Uterus (tissue), 4 donors: ENCODE measurements around the gene BBLN. TPM values are rescaled to one million over a fixed set of nuclear protein-coding genes. Genes with fewer than 3 reads are reported as not detected.

Source experiments
- DNase-seq, 2 donors: peaks; one replicate each; pipeline ENCODE4 v3.0.0-alpha.2; 2019 to 2020
- H3K27ac ChIP-seq, 2 donors: fragments of 200-600 bp; sonication (generic); 1 replicate in 1 of 2; 2 replicates in 1 of 2; pipeline ENCODE4 v1.5.1; 2016 to 2018
- H3K27me3 ChIP-seq, 2 donors: fragments of 200-600 bp; sonication (generic); one replicate each; pipeline ENCODE4 v1.5.1; 2018 to 2019; ENCODE audit warnings: control low read depth in 1 of 2
- H3K36me3 ChIP-seq, 2 donors: fragments of 200-600 bp; sonication (generic); one replicate each; pipeline ENCODE4 v1.5.1; 2019; ENCODE audit warnings: control low read depth in 1 of 2
- H3K4me1 ChIP-seq, 2 donors: fragments of 200-600 bp; sonication (generic); one replicate each; pipeline ENCODE4 v1.5.1; 2018 to 2019; ENCODE audit warnings: control low read depth in 1 of 2
- H3K4me3 ChIP-seq, 2 donors: fragments of 200-600 bp; sonication (generic); 1 replicate in 1 of 2; 2 replicates in 1 of 2; pipeline ENCODE4 v1.5.1; 2018 to 2019; ENCODE audit warnings: mild to moderate bottlenecking in 1 of 2
- H3K9me3 ChIP-seq, 2 donors: fragments of 200-600 bp; sonication (generic); one replicate each; pipeline ENCODE4 v1.5.1; 2019; ENCODE audit warnings: control low read depth in 1 of 2
- CTCF ChIP-seq, 4 experiments: fragments of 200-600 bp in 2 of 4; fragments of 450-650 bp in 2 of 4; sonication (generic) in 2 of 4; IDR thresholded peaks; one replicate each; pipeline ENCODE4 v1.5.1; 2016 to 2019; ENCODE audit warnings: antibody characterized with exemption in 4 of 4, mild to moderate bottlenecking in 2 of 4, moderate library complexity in 1 of 4
- POLR2A ChIP-seq, 2 donors: fragments of 450-650 bp; IDR thresholded peaks; one replicate each; pipeline ENCODE4 v1.6.1; 2016; ENCODE audit warnings: antibody characterized with exemption in 2 of 2, mild to moderate bottlenecking in 1 of 2, moderate library complexity in 1 of 2
- intact Hi-C: fragments of 100-400 bp; cut with DNase I; formaldehyde crosslinking; loops from one replicate; pipeline ENCODE4 v1.15.1; 2023; ENCODE audit warnings: low total_unique reads
- total RNA-seq, 4 donors: library from RNA; depleted of rRNA in 3 of 4; stranded (reverse); fragments of >200 nt in 3 of 4; gene quantifications; one replicate each; pipeline versions ENCODE4 v1.1.0 to v1.2.4, GENCODE V29; 2014 to 2023
- donor health status: DM: yes; HTN: yes; CAD: no.

Gene BBLN
- total RNA-seq, 4 donors from 2014 or later: 31.3 to 198 (median 96.0) TPM

GRCh38 chr9:128162215-128163026 lies 2.4 kb downstream of the BBLN start:
- no peaks in the 10 kb centered on the region for H3K9me3 ChIP-seq
- H3K4me3 ChIP-seq: no peak overlapping the region
- no peak for TF ChIP-seq CTCF (IDR thresholded peaks at IDR 0.05)
- no peak for TF ChIP-seq POLR2A (IDR thresholded peaks at IDR 0.05)
- H3K27ac ChIP-seq: no peak overlapping the region
- H3K36me3 ChIP-seq: no peaks in the 10 kb centered on the region
- intact Hi-C loops: no loop called here
- H3K27me3 ChIP-seq: no peaks in the 10 kb centered on the region
- peak in 1 of 2 donors; percentile 43 for DNase-seq
- H3K4me1 ChIP-seq: no peaks in the 10 kb centered on the region

- no peak overlapping the region for H3K27ac ChIP-seq
- DNase-seq: no peak
- H3K9me3 ChIP-seq: no peaks in the 10 kb centered on the region
- TF ChIP-seq POLR2A (IDR thresholded peaks at IDR 0.05) (no peak), CTCF (IDR thresholded peaks at IDR 0.05) (no peak)
- H3K4me1 ChIP-seq: no peaks in the 10 kb centered on the region
- intact Hi-C loops: no loop called here
- H3K36me3 ChIP-seq: no peaks in the 10 kb centered on the region
- H3K27me3 ChIP-seq: no peaks in the 10 kb centered on the region
- H3K4me3 ChIP-seq: no peak overlapping the region
Observed at GRCh38 chr9:128163027-128163515, 3.0 kb downstream of the BBLN start.

- Histone ChIP-seq H3K36me3 (no peaks in the 10 kb centered on the region), H3K9me3 (no peaks in the 10 kb centered on the region), H3K4me3 (no peak overlapping the region)
Observed at GRCh38 chr9:128163523-128164306, 3.6 kb downstream of the BBLN start.

GRCh38 chr9:128164307-128164885 lies 4.3 kb downstream of the BBLN start:
- Histone ChIP-seq H3K9me3 (no peaks in the 10 kb centered on the region), H3K4me3 (no peak overlapping the region), H3K27ac (no peak overlapping the region), H3K36me3 (no peaks in the 10 kb centered on the region), H3K27me3 (no peaks in the 10 kb centered on the region), H3K4me1 (no peaks in the 10 kb centered on the region)
- TF ChIP-seq POLR2A (IDR thresholded peaks at IDR 0.05) (no peak), CTCF (IDR thresholded peaks at IDR 0.05) (no peak)
- intact Hi-C loops: no loop called here
- DNase-seq: no peak

More at GRCh38 chr9:128163523-128164306, 3.6 kb downstream of the BBLN start:
- intact Hi-C loops: no loop called here
- H3K27me3 ChIP-seq: no peaks in the 10 kb centered on the region
- TF ChIP-seq POLR2A (IDR thresholded peaks at IDR 0.05): no peak
- TF ChIP-seq CTCF (IDR thresholded peaks at IDR 0.05): no peak
- no peaks in the 10 kb centered on the region for H3K4me1 ChIP-seq
- H3K27ac ChIP-seq: no peak overlapping the region
- no peak for DNase-seq
